CD4-positive, alpha-beta T cell treated with Interleukin-12 subunit alpha and Interleukin-12 subunit beta, for 1 hour (primary cell): ENCODE results near the gene EDARADD.
"Not testable (repeated sequence)": the region's sequence is repeated elsewhere in the genome, so short reads cannot be mapped to it uniquely, and the experiment has no call there.

ENCODE experiments used
- DNase-seq: peaks from one replicate; pipeline ENCODE4 v3.0.0-alpha.2; 2020

EDARADD gene

GRCh38 chr1:236393681-236394481 is at the start of gene EDARADD:
Gene EDARADD (plus strand): TSS chr1:236394286. CDS start chr1:236394445, 159 bp downstream.
- peak; percentile 29 for DNase-seq

GRCh38 chr1:236345728-236346127 is 48.4 kb upstream of the EDARADD start:
- DNase-seq = no peak

- no peak for DNase-seq
Measured at GRCh38 chr1:236348071-236348470, 46.0 kb upstream of the EDARADD start.

GRCh38 chr1:236350308-236350707 is 43.8 kb upstream of the EDARADD start:
- DNase-seq = no peak

- DNase-seq = no peak
Measured at GRCh38 chr1:236351875-236352573, 42.1 kb upstream of the EDARADD start.

- not testable (repeated sequence) for DNase-seq
Measured at GRCh38 chr1:236352747-236353146, 41.3 kb upstream of the EDARADD start.

GRCh38 chr1:236353813-236354212 is 40.3 kb upstream of the EDARADD start:
- no peak for DNase-seq

GRCh38 chr1:236354330-236355147 is 39.5 kb upstream of the EDARADD start:
- DNase-seq = no peak

- no peak for DNase-seq
Measured at GRCh38 chr1:236356141-236356540, 37.9 kb upstream of the EDARADD start.

GRCh38 chr1:236361909-236362590 is 32.0 kb upstream of the EDARADD start:
- no peak for DNase-seq

GRCh38 chr1:236363237-236363636 is 30.8 kb upstream of the EDARADD start:
- DNase-seq = no peak

GRCh38 chr1:236365999-236366570 is 28.0 kb upstream of the EDARADD start:
- no peak for DNase-seq

- not testable (repeated sequence) for DNase-seq
Measured at GRCh38 chr1:236366681-236367080, 27.4 kb upstream of the EDARADD start.

- no peak for DNase-seq
Measured at GRCh38 chr1:236370420-236370819, 23.7 kb upstream of the EDARADD start.

- no peak for DNase-seq
Measured at GRCh38 chr1:236371083-236371482, 23.0 kb upstream of the EDARADD start.

- no peak for DNase-seq
Measured at GRCh38 chr1:236377832-236378535, 16.1 kb upstream of the EDARADD start.

- DNase-seq = no peak
Measured at GRCh38 chr1:236381565-236382158, 12.4 kb upstream of the EDARADD start.

- no peak for DNase-seq
Measured at GRCh38 chr1:236388332-236388731, 5.8 kb upstream of the EDARADD start.

GRCh38 chr1:236389253-236389652 is 4.8 kb upstream of the EDARADD start:
- DNase-seq = no peak

- no peak for DNase-seq
Measured at GRCh38 chr1:236391008-236391407, 3.1 kb upstream of the EDARADD start.

GRCh38 chr1:236392182-236392581 is 1.9 kb upstream of the EDARADD start:
- DNase-seq = no peak
